ENCODE results near the gene CNTNAP5. TPM values are rescaled to one million over a fixed set of nuclear protein-coding genes. Genes with fewer than 3 reads are reported as not detected.

The CNTNAP5 gene
- total and polyA plus RNA-seq, 2 donors from 2014 or later, result 0.50 TPM; not detected in 1

DNA sequence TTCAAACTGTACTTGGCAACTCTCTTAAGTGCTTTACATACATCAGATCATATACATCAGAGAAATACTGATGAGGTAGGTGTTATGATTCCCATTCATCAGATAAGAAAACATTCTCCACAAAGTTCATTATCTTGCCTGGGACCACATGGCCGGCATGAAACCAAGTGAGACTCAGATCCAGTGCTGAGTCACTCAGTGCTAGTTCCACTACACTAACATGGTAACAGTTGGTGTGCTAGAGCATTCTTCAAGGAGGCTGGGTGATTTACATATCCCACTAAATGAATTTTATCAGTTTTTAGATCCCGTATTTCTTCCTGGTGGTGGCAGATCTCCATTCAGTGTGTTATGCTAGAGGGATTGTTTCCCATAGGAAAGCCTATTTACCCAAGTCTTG lies 772.0 kb downstream of the CNTNAP5 start:
- no peaks in the 10 kb centered on the region for H3K27me3 ChIP-seq (ENCODE audit: control insufficient read depth, insufficient read depth, low read length)
- TF ChIP-seq, protein P1, sequence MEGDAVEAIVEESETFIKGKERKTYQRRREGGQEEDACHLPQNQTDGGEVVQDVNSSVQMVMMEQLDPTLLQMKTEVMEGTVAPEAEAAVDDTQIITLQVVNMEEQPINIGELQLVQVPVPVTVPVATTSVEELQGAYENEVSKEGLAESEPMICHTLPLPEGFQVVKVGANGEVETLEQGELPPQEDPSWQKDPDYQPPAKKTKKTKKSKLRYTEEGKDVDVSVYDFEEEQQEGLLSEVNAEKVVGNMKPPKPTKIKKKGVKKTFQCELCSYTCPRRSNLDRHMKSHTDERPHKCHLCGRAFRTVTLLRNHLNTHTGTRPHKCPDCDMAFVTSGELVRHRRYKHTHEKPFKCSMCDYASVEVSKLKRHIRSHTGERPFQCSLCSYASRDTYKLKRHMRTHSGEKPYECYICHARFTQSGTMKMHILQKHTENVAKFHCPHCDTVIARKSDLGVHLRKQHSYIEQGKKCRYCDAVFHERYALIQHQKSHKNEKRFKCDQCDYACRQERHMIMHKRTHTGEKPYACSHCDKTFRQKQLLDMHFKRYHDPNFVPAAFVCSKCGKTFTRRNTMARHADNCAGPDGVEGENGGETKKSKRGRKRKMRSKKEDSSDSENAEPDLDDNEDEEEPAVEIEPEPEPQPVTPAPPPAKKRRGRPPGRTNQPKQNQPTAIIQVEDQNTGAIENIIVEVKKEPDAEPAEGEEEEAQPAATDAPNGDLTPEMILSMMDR (IDR thresholded peaks at IDR 0.05; ENCODE audit: borderline replicate concordance, extremely low read depth, insufficient read depth), result no peak
- H3K36me3 ChIP-seq (ENCODE audit: control insufficient read depth in 2 of 3, insufficient read depth in 3 of 3, low read length in 3 of 3), result no peaks in the 10 kb centered on the region
- H3K4me3 ChIP-seq (ENCODE audit: low read length in 3 of 3), result no peak overlapping the region
- intact Hi-C loops (cut with DNase I), result no loop called here
- no peak overlapping the region for H3K9ac ChIP-seq (ENCODE audit: low read length in 3 of 3)
- no peak overlapping the region for H3K27ac ChIP-seq (ENCODE audit: low read depth in 2 of 2, low read length in 2 of 2)
- H3K9me3 ChIP-seq (ENCODE audit: control insufficient read depth in 2 of 3, insufficient read depth in 1 of 3, low read length in 3 of 3), result no peaks in the 10 kb centered on the region
- DNase-seq (no peak), FAIRE-seq (no peak)
- no peaks in the 10 kb centered on the region for H3K4me1 ChIP-seq (ENCODE audit: control insufficient read depth in 2 of 3, insufficient read depth in 2 of 3, low read depth in 1 of 3, low read length in 3 of 3)

DNA sequence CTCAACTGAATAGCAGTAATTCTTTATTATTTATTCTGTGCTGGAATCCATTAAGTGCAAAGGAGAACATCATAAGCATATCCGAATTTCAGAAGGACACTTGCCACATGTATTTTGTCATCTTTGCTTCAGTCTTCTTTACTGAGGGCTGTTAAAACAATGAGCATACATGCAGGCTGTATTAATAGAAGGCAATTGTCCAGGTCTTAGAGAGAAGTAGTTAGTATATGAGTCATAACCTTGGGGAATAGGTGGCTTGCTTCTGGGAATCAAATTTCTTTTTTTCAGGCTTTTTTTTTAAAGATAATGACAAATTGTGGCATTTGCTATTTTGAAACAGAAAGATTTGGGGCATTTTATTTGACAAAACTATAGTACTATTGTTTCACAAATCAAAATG lies 773.5 kb downstream of the CNTNAP5 start:
- no peak overlapping the region for H3K9ac ChIP-seq (ENCODE audit: low read length in 3 of 3)
- H3K4me3 ChIP-seq (ENCODE audit: low read length in 3 of 3), result no peak overlapping the region
- no peaks in the 10 kb centered on the region for H3K4me1 ChIP-seq (ENCODE audit: control insufficient read depth in 2 of 3, insufficient read depth in 2 of 3, low read depth in 1 of 3, low read length in 3 of 3)
- TF ChIP-seq, protein P1 (IDR thresholded peaks at IDR 0.05; ENCODE audit: borderline replicate concordance, extremely low read depth, insufficient read depth), result no peak
- H3K36me3 ChIP-seq (ENCODE audit: control insufficient read depth in 2 of 3, insufficient read depth in 3 of 3, low read length in 3 of 3), result no peaks in the 10 kb centered on the region
- FAIRE-seq (no peak), DNase-seq (no peak)
- no peak overlapping the region for H3K27ac ChIP-seq (ENCODE audit: low read depth in 2 of 2, low read length in 2 of 2)
- intact Hi-C loops (cut with DNase I), result no loop called here
- H3K9me3 ChIP-seq (ENCODE audit: control insufficient read depth in 2 of 3, insufficient read depth in 1 of 3, low read length in 3 of 3), result no peaks in the 10 kb centered on the region
- H3K27me3 ChIP-seq (ENCODE audit: control insufficient read depth, insufficient read depth, low read length), result no peaks in the 10 kb centered on the region

- TF ChIP-seq, protein P1 (IDR thresholded peaks at IDR 0.05; ENCODE audit: borderline replicate concordance, extremely low read depth, insufficient read depth), result peak; percentile 31
- Histone ChIP-seq H3K36me3 (ENCODE audit: control insufficient read depth in 2 of 3, insufficient read depth in 3 of 3, low read length in 3 of 3) (no peaks in the 10 kb centered on the region), H3K4me3 (ENCODE audit: low read length in 3 of 3) (no peak overlapping the region), H3K9ac (ENCODE audit: low read length in 3 of 3) (no peak overlapping the region), H3K4me1 (ENCODE audit: control insufficient read depth in 2 of 3, insufficient read depth in 2 of 3, low read depth in 1 of 3, low read length in 3 of 3) (no peaks in the 10 kb centered on the region), H3K27me3 (ENCODE audit: control insufficient read depth, insufficient read depth, low read length) (no peaks in the 10 kb centered on the region), H3K9me3 (ENCODE audit: control insufficient read depth in 2 of 3, insufficient read depth in 1 of 3, low read length in 3 of 3) (no peaks in the 10 kb centered on the region), H3K27ac (ENCODE audit: low read depth in 2 of 2, low read length in 2 of 2) (no peak overlapping the region)
- FAIRE-seq (no peak), DNase-seq (peak in 2 of 5 donors; percentile 26 to 63)
- intact Hi-C loops (cut with DNase I), result no loop called here
Measured at GRCh38 chr2:124804014-124804940, 779.2 kb downstream of the CNTNAP5 start.
